ENCODE measurements around the gene CASTOR1. TPM values are rescaled to one million over a fixed set of nuclear protein-coding genes. Genes with fewer than 3 reads are reported as not detected.

CASTOR1 gene
- total RNA-seq, 2 donors from 2014 or later: 19.2 to 19.5 TPM

DNA sequence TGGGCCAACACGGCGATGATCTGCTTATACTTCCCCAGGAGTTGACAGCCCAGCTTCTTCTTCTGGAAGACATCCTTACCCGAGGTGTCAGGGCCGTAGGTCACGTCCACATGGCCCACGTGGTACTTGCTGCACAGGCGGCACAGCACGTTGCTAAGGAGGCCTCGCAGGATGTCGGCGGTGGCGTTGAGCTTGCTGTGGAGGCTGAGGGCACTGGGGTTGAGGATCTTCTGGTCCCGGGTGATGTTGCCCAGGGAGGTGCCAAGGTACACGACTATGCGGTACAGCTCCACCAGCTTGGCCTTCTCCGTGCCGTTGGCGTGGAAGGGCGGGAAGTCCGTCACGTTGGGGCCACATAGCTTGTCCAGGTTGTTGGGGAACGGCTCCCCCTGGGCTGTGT, 45.6 kb downstream of the CASTOR1 start:
- Histone ChIP-seq H3K27ac (ENCODE audit: low read depth, low read length) (no peak overlapping the region), H3K36me3 (ENCODE audit: control insufficient read depth, insufficient read depth, low read length) (no peaks in the 10 kb centered on the region), H3K27me3 (ENCODE audit: control insufficient read depth, insufficient read depth, low read length, poor library complexity, severe bottlenecking) (peaks cover 38% of the 10 kb centered on the region), H3K9ac (ENCODE audit: extremely low read depth, low read length, poor library complexity, severe bottlenecking) (no peak overlapping the region), H3K4me3 (ENCODE audit: low read length) (no peak overlapping the region), H3K4me1 (ENCODE audit: control insufficient read depth, insufficient read depth, low read length) (no peaks in the 10 kb centered on the region), H3K9me3 (ENCODE audit: control insufficient read depth, low read length) (no peaks in the 10 kb centered on the region)
- DNase-seq: no peak
- Mint-ChIP-seq H3K4me3 (no peak overlapping the region), H3K4me1 (peaks cover 8% of the 10 kb centered on the region), H3K27ac (no peak overlapping the region), H3K27me3 (ENCODE audit: insufficient read depth) (peaks cover 43% of the 10 kb centered on the region), H3K9me3 (no peaks in the 10 kb centered on the region), H3K36me3 (ENCODE audit: low read depth) (no peaks in the 10 kb centered on the region)
- whole genome bisulfite sequencing, 2 experiments (ENCODE audit: insufficient coverage in 1 of 2, insufficient read length in 1 of 2): 94 to 98% methylated on average over 19 to 22 of the region's 22 CpGs
- TF ChIP-seq, protein P1, sequence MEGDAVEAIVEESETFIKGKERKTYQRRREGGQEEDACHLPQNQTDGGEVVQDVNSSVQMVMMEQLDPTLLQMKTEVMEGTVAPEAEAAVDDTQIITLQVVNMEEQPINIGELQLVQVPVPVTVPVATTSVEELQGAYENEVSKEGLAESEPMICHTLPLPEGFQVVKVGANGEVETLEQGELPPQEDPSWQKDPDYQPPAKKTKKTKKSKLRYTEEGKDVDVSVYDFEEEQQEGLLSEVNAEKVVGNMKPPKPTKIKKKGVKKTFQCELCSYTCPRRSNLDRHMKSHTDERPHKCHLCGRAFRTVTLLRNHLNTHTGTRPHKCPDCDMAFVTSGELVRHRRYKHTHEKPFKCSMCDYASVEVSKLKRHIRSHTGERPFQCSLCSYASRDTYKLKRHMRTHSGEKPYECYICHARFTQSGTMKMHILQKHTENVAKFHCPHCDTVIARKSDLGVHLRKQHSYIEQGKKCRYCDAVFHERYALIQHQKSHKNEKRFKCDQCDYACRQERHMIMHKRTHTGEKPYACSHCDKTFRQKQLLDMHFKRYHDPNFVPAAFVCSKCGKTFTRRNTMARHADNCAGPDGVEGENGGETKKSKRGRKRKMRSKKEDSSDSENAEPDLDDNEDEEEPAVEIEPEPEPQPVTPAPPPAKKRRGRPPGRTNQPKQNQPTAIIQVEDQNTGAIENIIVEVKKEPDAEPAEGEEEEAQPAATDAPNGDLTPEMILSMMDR (conservative IDR thresholded peaks at IDR 0.05): no peak

DNA sequence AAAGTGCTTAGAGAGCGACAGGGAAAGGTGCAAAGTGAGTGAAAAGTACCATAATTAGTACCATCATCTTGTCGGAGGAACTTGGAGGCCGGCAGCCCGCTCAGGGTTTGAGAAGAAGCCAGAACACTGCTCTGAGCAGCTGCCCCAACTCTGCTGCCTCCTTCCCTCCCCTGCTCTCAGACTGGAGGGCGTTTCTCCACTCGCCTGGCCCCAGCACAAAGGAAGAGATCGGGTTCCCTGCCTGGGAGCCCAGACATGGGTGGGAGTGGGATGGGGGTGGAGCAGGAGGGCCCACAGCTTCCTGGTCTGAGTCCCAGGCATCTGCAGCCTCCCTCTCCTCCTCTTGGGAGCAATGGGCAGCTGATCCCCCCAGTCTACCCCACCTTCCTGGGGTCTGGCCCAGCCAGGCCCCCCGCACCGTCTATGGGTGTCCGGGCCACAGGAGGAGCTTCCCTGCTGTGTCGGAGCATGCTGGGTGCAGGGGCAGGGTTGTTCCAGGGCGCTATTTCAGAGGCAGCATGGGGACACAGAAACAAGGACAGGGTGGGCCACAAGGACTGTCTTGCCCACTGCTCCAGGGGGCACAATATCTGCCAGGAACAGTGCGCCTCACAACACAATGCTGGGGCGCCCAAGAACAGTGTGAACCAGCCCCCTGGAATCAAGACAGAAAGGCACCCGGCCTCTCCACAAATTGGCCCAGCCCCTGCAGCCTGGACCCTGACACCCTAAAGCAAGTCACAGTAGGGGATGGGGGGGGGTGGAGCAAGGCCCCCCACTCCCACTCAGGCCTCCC, 47.5 kb downstream of the CASTOR1 start:
- Mint-ChIP-seq H3K36me3 (ENCODE audit: low read depth) (no peaks in the 10 kb centered on the region), H3K27me3 (ENCODE audit: insufficient read depth) (peaks cover 26% of the 10 kb centered on the region), H3K9me3 (no peaks in the 10 kb centered on the region), H3K27ac (no peak overlapping the region), H3K4me1 (peaks cover 13% of the 10 kb centered on the region), H3K4me3 (no peak overlapping the region)
- TF ChIP-seq, protein P1 (conservative IDR thresholded peaks at IDR 0.05): no peak
- H3K4me1 ChIP-seq (ENCODE audit: control insufficient read depth, insufficient read depth, low read length): no peaks in the 10 kb centered on the region
- H3K4me3 ChIP-seq (ENCODE audit: low read length): no peak overlapping the region
- H3K27me3 ChIP-seq (ENCODE audit: control insufficient read depth, insufficient read depth, low read length, poor library complexity, severe bottlenecking): peaks cover 29% of the 10 kb centered on the region
- no peak for DNase-seq
- H3K36me3 ChIP-seq (ENCODE audit: control insufficient read depth, insufficient read depth, low read length): no peaks in the 10 kb centered on the region
- H3K27ac ChIP-seq (ENCODE audit: low read depth, low read length): no peak overlapping the region
- H3K9me3 ChIP-seq (ENCODE audit: control insufficient read depth, low read length): no peaks in the 10 kb centered on the region
- no peak overlapping the region for H3K9ac ChIP-seq (ENCODE audit: extremely low read depth, low read length, poor library complexity, severe bottlenecking)
- WGBS, 2 experiments (ENCODE audit: insufficient coverage in 1 of 2, insufficient read length in 1 of 2): 86 to 89% methylated on average over 3 to 13 of the region's 15 CpGs

DNA sequence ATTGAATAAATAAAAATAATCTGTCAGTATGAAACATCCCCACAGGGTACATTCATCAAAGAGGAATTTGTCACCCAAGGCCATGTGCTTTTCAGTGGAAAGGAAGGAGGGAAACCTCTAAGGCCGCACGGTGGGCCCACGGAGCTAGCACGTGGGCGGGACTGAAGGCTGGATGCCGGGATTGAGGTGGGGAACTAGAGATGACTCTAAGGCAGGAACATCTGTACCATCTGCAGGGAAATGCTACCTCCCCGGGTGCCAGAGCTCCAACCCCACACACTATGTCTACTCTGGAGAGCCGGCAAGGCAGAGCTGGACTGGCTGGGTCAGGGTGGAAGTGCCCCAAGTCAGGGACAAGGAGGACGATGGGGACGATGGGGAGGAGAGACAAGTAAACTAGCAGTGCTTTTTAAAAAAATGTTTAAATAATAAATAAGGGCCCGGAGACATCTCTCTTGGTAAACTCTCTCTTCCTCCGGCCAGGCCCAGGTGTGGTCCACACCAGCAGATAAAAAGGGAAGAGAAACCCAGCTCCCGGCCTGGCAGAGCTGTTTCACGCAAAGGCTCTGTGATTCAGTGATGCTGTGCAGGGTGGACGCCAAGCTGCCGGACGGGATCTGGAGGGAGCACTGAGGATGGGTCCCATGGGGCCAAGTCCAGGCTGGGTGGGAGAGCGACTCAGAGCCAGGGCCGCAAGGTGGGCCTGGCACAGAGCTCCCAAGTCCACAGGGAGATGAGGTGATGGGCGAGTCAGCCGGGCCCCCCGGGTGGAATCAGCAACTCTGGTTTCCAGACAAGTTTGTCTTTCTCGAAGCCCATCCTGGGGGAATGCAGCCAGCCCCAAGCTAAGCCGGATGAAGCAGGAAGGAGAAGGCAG, 48.5 kb downstream of the CASTOR1 start:
- H3K9ac ChIP-seq (ENCODE audit: extremely low read depth, low read length, poor library complexity, severe bottlenecking): no peak overlapping the region
- TF ChIP-seq, protein P1 (conservative IDR thresholded peaks at IDR 0.05): no peak
- WGBS, 2 experiments (ENCODE audit: insufficient coverage in 1 of 2, insufficient read length in 1 of 2): 88 to 99% methylated on average over 9 to 24 of the region's 24 CpGs

More for the DNA sequence above, 48.5 kb downstream of the CASTOR1 start:
- no peak for DNase-seq
- H3K4me1 Mint-ChIP-seq: peaks cover 20% of the 10 kb centered on the region
- Histone ChIP-seq H3K9me3 (ENCODE audit: control insufficient read depth, low read length) (no peaks in the 10 kb centered on the region), H3K27ac (ENCODE audit: low read depth, low read length) (no peak overlapping the region), H3K4me1 (ENCODE audit: control insufficient read depth, insufficient read depth, low read length) (no peaks in the 10 kb centered on the region), H3K27me3 (ENCODE audit: control insufficient read depth, insufficient read depth, low read length, poor library complexity, severe bottlenecking) (peaks cover 19% of the 10 kb centered on the region), H3K36me3 (ENCODE audit: control insufficient read depth, insufficient read depth, low read length) (no peaks in the 10 kb centered on the region), H3K4me3 (ENCODE audit: low read length) (no peak overlapping the region)
- no peak overlapping the region for H3K4me3 Mint-ChIP-seq
- H3K9me3 Mint-ChIP-seq: no peaks in the 10 kb centered on the region
- peaks cover 19% of the 10 kb centered on the region for H3K27me3 Mint-ChIP-seq (ENCODE audit: insufficient read depth)
- H3K36me3 Mint-ChIP-seq (ENCODE audit: low read depth): no peaks in the 10 kb centered on the region
- H3K27ac Mint-ChIP-seq: no peak overlapping the region

All from endodermal cell (in vitro differentiated cells).